Measurements from ENCODE around the gene TMEM116.

GRCh38 chr12:112032292-112032691, 19.3 kb upstream of the TMEM116 start:
- TF ChIP-seq, protein P1, sequence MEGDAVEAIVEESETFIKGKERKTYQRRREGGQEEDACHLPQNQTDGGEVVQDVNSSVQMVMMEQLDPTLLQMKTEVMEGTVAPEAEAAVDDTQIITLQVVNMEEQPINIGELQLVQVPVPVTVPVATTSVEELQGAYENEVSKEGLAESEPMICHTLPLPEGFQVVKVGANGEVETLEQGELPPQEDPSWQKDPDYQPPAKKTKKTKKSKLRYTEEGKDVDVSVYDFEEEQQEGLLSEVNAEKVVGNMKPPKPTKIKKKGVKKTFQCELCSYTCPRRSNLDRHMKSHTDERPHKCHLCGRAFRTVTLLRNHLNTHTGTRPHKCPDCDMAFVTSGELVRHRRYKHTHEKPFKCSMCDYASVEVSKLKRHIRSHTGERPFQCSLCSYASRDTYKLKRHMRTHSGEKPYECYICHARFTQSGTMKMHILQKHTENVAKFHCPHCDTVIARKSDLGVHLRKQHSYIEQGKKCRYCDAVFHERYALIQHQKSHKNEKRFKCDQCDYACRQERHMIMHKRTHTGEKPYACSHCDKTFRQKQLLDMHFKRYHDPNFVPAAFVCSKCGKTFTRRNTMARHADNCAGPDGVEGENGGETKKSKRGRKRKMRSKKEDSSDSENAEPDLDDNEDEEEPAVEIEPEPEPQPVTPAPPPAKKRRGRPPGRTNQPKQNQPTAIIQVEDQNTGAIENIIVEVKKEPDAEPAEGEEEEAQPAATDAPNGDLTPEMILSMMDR (conservative IDR thresholded peaks at IDR 0.05; ENCODE audit: low read length), result no peak
- TF ChIP-seq EZH2phosphoT487 (IDR thresholded peaks at IDR 0.05; ENCODE audit: borderline replicate concordance, low read depth, low read length), result no peak

Measured in OCI-LY7 (cell line).